Cardiac muscle cell (in vitro differentiated cells and primary cell): Measurements from ENCODE around the gene ARL13A. TPM values are rescaled to one million over a fixed set of nuclear protein-coding genes. Genes with fewer than 3 reads are reported as not detected.

ENCODE experiments used
- DNase-seq, 2 donors: peaks; one replicate each; pipeline versions ENCODE4 v3.0.0 to v3.0.0-alpha.2; 2010 to 2017; ENCODE audit warnings: low read depth in 1 of 2, low spot score in 1 of 2
- H3K27ac ChIP-seq: fragments of 200-600 bp; sonication (generic); 2 replicates; pipeline ENCODE4 v1.5.1; 2016
- H3K27me3 ChIP-seq: fragments of 200-600 bp; sonication (generic); 2 replicates; pipeline ENCODE4 v1.6.0; 2016; ENCODE audit warnings: control low read depth
- H3K36me3 ChIP-seq: fragments of 200-600 bp; sonication (generic); 2 replicates; pipeline ENCODE4 v1.5.1; 2016; ENCODE audit warnings: control low read depth
- H3K4me1 ChIP-seq: fragments of 200-600 bp; sonication (generic); 2 replicates; pipeline ENCODE4 v1.8.1; 2017; ENCODE audit warnings: low read depth, mild to moderate bottlenecking, mixed run types
- H3K4me3 ChIP-seq: fragments of 200-600 bp; sonication (generic); 2 replicates; pipeline ENCODE4 v1.5.1; 2016; ENCODE audit warnings: mild to moderate bottlenecking
- H3K9me3 ChIP-seq: fragments of 200-600 bp; sonication (generic); 2 replicates; pipeline ENCODE4 v1.5.1; 2017; ENCODE audit warnings: low read depth, mild to moderate bottlenecking, control low read depth
- polyA plus RNA-seq: library from polyadenylated mRNA; unstranded; fragments of >200 nt; fragmentation: Nextera tagmentation; extraction: Ambion mirVana; gene quantifications from 2 replicates; pipeline ENCODE4 v1.2.1, GENCODE V29; 2016
- total RNA-seq: library from RNA; depleted of rRNA; stranded (reverse); fragments of >200 nt; gene quantifications from 2 replicates; pipeline ENCODE4 v1.2.3, GENCODE V29; 2016
- TF ChIP-seq, protein P1 (sequence below): IDR thresholded peaks from 2 replicates; pipeline ENCODE4 v1.5.1; 2012; ENCODE audit warnings: low read depth, mild to moderate bottlenecking, low read length

Gene ARL13A
- total RNA-seq (0.54 TPM in 1 of 2 replicates, not detected in the other), polyA plus RNA-seq (not detected in 2 replicates)

- Histone ChIP-seq H3K4me3 (no peak within 1 kb of the TSS), H3K4me1 (no peaks in the 10 kb centered on the region), H3K27me3 (no peaks in the 10 kb centered on the region), H3K27ac (no peak within 1 kb of the TSS), H3K36me3 (no peaks in the 10 kb centered on the region), H3K9me3 (no peaks in the 10 kb centered on the region)
- DNase-seq = no peak
- TF ChIP-seq, protein P1, sequence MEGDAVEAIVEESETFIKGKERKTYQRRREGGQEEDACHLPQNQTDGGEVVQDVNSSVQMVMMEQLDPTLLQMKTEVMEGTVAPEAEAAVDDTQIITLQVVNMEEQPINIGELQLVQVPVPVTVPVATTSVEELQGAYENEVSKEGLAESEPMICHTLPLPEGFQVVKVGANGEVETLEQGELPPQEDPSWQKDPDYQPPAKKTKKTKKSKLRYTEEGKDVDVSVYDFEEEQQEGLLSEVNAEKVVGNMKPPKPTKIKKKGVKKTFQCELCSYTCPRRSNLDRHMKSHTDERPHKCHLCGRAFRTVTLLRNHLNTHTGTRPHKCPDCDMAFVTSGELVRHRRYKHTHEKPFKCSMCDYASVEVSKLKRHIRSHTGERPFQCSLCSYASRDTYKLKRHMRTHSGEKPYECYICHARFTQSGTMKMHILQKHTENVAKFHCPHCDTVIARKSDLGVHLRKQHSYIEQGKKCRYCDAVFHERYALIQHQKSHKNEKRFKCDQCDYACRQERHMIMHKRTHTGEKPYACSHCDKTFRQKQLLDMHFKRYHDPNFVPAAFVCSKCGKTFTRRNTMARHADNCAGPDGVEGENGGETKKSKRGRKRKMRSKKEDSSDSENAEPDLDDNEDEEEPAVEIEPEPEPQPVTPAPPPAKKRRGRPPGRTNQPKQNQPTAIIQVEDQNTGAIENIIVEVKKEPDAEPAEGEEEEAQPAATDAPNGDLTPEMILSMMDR = no peak
Observed at GRCh38 chrX:100969408-100969807, at the start of gene ARL13A. ARL13A (plus strand) TSS chrX:100969708; CDS start chrX:100973690, 3,982 bp downstream.

- Histone ChIP-seq H3K4me3 (no peak overlapping the region), H3K27me3 (no peaks in the 10 kb centered on the region), H3K27ac (no peak overlapping the region), H3K9me3 (no peaks in the 10 kb centered on the region), H3K36me3 (no peaks in the 10 kb centered on the region), H3K4me1 (no peaks in the 10 kb centered on the region)
- no peak for DNase-seq
- TF ChIP-seq, protein P1 = no peak
Observed at GRCh38 chrX:100924375-100924774, 45.1 kb upstream of the ARL13A start.

GRCh38 chrX:100926453-100926852 is 43.1 kb upstream of the ARL13A start:
- Histone ChIP-seq H3K4me1 (no peaks in the 10 kb centered on the region), H3K27me3 (no peaks in the 10 kb centered on the region), H3K4me3 (no peak overlapping the region), H3K36me3 (no peaks in the 10 kb centered on the region), H3K27ac (no peak overlapping the region), H3K9me3 (no peaks in the 10 kb centered on the region)
- no peak for DNase-seq
- TF ChIP-seq, protein P1 = no peak

GRCh38 chrX:100928660-100929613 is 40.6 kb upstream of the ARL13A start, which contains the start of gene XKRX:
XKRX (minus strand) TSS chrX:100928917; CDS start chrX:100928304, 613 bp downstream.
- H3K27ac ChIP-seq = no peak within 1 kb of the TSS
- H3K36me3 ChIP-seq = no peaks in the 10 kb centered on the region
- TF ChIP-seq, protein P1 = no peak
- no peaks in the 10 kb centered on the region for H3K27me3 ChIP-seq
- H3K4me1 ChIP-seq = no peaks in the 10 kb centered on the region
- no peaks in the 10 kb centered on the region for H3K9me3 ChIP-seq
- peak within 1 kb of the TSS; percentile 32 for H3K4me3 ChIP-seq
- DNase-seq = peak; percentile 15 to 52

DNA sequence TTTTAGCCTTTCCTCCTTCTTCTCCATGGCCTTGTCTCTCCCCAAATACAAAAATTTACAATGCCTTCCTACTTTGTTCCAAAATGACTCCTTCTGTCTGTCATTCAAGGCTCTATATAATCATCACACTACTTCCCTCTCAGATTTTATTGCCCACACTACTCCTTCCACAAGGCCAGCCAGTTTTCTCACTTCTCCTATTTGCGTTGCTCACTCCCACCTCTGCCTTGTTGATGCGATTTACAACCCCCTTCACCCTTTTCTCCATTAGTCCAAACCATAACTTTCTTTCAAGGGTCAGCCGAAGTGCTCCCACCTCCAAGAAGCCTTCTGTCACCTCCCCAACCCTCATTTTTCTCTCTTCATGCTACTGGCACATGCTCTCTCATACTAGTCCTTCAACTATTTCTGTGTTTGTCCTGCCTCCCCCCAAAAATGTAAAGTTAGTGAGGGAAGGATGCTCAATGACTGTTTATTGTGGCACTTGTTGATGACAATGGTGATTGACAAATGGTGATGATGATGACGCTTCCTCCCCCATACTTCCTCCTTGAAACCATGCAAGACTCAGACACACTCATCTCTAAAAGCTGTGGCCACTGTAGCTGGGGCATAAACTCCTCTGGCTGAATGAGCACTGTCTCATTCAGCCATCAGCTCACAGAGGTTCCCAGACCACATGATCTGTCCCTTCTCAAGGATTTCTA is 38.1 kb upstream of the ARL13A start:
- H3K27me3 ChIP-seq = no peaks in the 10 kb centered on the region
- no peaks in the 10 kb centered on the region for H3K9me3 ChIP-seq
- no peak for DNase-seq
- H3K36me3 ChIP-seq = no peaks in the 10 kb centered on the region
- TF ChIP-seq, protein P1 = no peak
- no peak overlapping the region for H3K4me3 ChIP-seq
- no peak overlapping the region for H3K27ac ChIP-seq
- H3K4me1 ChIP-seq = no peaks in the 10 kb centered on the region
